ENCODE data around the gene ZNF574.
"Not testable (repeated sequence)": the region's sequence is repeated elsewhere in the genome, so short reads cannot be mapped to it uniquely, and the experiment has no call there.

ZNF574 gene

GRCh38 chr19:42093926-42094325 lies 18.0 kb downstream of the ZNF574 start:
- Mint-ChIP-seq H3K4me3 (no peak overlapping the region), H3K27me3 (no peaks in the 10 kb centered on the region), H3K9me3 (no peaks in the 10 kb centered on the region), H3K36me3 (peaks cover 27% of the 10 kb centered on the region), H3K4me1 (peaks cover 26% of the 10 kb centered on the region), H3K27ac (peak overlapping the region; percentile 77)
- no peak for ATAC-seq (ENCODE audit: low read depth)
- DNase-seq (ENCODE audit: low spot score in 2 of 2), result no peak

DNA sequence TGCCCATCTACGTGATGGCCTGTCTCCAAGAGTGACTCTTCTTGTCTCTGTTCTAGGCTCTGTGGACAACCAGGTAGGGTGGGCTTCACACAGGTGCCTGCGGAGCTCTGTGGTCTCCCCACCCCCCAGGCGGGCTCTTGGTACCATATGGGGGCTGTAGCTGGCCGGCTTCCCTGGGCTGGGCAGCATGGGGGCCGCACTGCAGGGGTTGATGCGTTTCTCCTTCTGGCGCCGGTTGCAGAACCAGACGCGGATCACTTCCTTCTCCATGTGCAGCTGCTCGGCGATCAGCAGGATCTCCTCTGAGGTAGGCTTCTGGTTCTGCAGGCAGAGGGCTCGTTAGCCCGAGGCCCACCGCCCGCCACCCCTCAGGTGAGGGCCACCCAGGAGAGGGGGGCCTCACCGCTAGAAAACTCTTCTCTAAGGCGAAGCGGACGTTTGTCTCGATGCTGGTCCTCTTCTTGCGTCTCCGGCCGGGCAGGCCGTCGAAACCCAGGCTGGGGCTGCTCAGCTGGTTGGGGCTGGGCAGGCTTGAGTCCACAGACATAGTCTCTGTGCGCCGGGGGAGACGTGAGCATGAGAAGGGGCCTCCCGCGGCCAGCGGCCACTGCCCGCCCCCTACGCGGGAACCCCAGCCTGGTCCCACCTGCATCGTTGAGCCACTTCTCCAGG lies 19.3 kb downstream of the ZNF574 start:
- peaks cover 16% of the 10 kb centered on the region for H3K4me1 Mint-ChIP-seq
- no peaks in the 10 kb centered on the region for H3K9me3 Mint-ChIP-seq
- no peak overlapping the region for H3K4me3 Mint-ChIP-seq
- H3K36me3 Mint-ChIP-seq, result peaks cover 30% of the 10 kb centered on the region
- H3K27ac Mint-ChIP-seq, result no peak overlapping the region
- DNase-seq (ENCODE audit: low spot score in 2 of 2) (no peak), ATAC-seq (ENCODE audit: low read depth) (no peak)
- H3K27me3 Mint-ChIP-seq, result no peaks in the 10 kb centered on the region

DNA sequence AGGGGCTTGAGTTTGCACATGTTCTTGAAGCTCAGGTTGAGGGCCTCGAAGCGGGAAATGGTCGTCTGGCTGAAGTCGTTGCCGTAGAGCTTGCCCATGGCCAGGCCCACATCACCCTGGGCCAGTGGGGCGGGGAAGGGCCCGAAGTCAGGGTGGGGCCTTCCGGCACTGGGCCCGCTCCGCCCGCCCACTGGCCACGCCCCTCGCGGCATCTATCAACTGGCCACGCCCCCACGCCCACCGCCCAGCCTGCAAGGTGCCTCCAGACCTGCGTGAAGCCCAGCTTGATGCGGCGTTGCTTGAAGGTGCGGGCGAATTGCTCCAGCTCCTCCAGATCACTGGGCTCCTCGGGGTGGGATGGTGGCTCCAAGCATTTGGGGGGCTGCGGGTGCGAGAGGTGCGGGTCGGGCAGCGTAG lies 19.9 kb downstream of the ZNF574 start:
- peaks cover 26% of the 10 kb centered on the region for H3K36me3 Mint-ChIP-seq

DNA sequence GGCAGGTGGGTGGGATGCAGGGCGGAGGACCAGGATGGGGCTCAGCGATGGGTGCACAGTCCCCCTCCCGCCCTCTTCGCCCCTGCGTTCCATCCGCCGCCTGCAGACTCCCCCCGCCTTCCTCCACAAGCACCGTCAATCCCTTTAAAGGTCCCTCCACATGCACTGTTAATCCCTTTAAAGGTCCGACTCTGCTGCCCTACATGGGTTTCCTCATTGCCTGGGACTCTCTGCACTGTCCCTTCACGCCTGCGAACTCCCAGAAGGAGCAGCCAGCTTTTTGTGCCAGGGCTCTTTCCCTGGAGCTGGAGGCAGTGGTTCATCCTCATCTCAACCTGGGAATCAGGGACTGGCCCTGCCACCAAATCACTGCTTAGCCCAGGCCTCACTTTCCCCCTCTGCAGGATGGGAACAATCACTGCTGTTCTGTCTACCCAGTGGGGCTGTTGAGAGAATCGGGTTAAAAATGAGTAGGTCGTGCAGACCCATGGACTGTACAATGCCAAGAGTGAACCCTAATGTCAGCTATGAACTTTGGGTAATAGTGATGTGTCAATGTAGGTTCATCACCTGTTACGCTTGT lies 20.4 kb downstream of the ZNF574 start:
- no peak for DNase-seq (ENCODE audit: low spot score in 2 of 2)
- Mint-ChIP-seq H3K4me3 (no peak overlapping the region), H3K36me3 (peaks cover 28% of the 10 kb centered on the region), H3K9me3 (no peaks in the 10 kb centered on the region), H3K27me3 (no peaks in the 10 kb centered on the region), H3K27ac (no peak overlapping the region), H3K4me1 (peaks cover 14% of the 10 kb centered on the region)
- ATAC-seq (ENCODE audit: low read depth), result no peak

More for the DNA sequence above, 19.9 kb downstream of the ZNF574 start:
- ATAC-seq (ENCODE audit: low read depth), result no peak
- Mint-ChIP-seq H3K27ac (no peak overlapping the region), H3K4me3 (no peak overlapping the region), H3K9me3 (no peaks in the 10 kb centered on the region), H3K27me3 (no peaks in the 10 kb centered on the region), H3K4me1 (peaks cover 16% of the 10 kb centered on the region)
- no peak for DNase-seq (ENCODE audit: low spot score in 2 of 2)

DNA sequence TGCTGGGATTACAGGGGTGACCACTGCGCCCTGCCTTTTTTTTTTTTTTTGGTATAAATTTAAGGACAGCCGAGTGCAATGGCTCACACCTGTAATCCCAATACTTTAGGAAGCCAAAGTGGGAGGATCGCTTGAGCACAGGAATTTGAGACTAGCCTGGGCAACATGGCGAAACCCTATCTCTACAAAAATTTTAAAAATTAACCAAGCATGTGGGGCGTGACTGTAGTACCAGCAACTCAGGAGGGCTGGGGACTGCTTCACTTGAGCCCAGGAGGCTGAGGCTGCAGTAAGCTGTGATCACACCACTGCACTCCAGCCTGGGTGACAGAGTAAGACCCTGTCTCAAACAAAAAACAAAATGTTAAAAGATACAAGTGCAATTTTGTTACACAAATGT lies 21.5 kb downstream of the ZNF574 start:
- no peak overlapping the region for H3K27ac Mint-ChIP-seq
- H3K4me1 Mint-ChIP-seq, result peaks cover 10% of the 10 kb centered on the region
- no peaks in the 10 kb centered on the region for H3K9me3 Mint-ChIP-seq
- H3K4me3 Mint-ChIP-seq, result no peak overlapping the region
- peaks cover 27% of the 10 kb centered on the region for H3K36me3 Mint-ChIP-seq
- ATAC-seq (ENCODE audit: low read depth), result no peak
- no peaks in the 10 kb centered on the region for H3K27me3 Mint-ChIP-seq
- no peak for DNase-seq (ENCODE audit: low spot score in 2 of 2)

DNA sequence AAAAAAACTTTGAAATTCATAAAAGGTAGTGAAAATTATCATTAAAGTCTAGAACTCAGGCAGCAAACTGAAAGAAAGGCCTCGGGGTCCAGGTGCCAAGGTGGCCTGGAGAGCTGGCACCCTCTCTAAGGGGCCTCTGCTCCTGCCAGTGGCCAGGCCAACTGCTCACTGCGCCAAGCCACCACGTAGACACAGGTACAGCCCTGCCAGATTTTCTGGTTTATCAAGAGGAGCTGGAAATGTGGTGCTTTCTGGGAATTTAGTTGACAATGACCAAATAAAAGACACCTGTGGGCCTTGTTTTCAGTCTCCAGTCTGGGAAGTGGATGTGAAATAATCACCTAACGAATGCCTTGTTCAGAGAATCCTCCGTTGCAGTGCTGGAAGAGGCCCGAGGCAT lies 22.8 kb downstream of the ZNF574 start:
- no peaks in the 10 kb centered on the region for H3K9me3 Mint-ChIP-seq
- H3K4me3 Mint-ChIP-seq, result no peak overlapping the region
- H3K27me3 Mint-ChIP-seq, result no peaks in the 10 kb centered on the region
- no peak for ATAC-seq (ENCODE audit: low read depth)
- H3K4me1 Mint-ChIP-seq, result peaks cover 16% of the 10 kb centered on the region
- peaks cover 29% of the 10 kb centered on the region for H3K36me3 Mint-ChIP-seq
- no peak overlapping the region for H3K27ac Mint-ChIP-seq
- no peak for DNase-seq (ENCODE audit: low spot score in 2 of 2)

- Mint-ChIP-seq H3K36me3 (peaks cover 25% of the 10 kb centered on the region), H3K27me3 (no peaks in the 10 kb centered on the region), H3K9me3 (no peaks in the 10 kb centered on the region), H3K4me1 (peaks cover 16% of the 10 kb centered on the region), H3K4me3 (no peak overlapping the region), H3K27ac (peak overlapping the region; percentile 36)
- DNase-seq (ENCODE audit: low spot score in 2 of 2), result no peak
- no peak for ATAC-seq (ENCODE audit: low read depth)
These were observed 23.5 kb downstream of the ZNF574 start for GRCh38 chr19:42099336-42099925.

GRCh38 chr19:42100241-42100640 lies 24.3 kb downstream of the ZNF574 start:
- ATAC-seq (ENCODE audit: low read depth); H3K9me3 Mint-ChIP-seq; H3K4me3 Mint-ChIP-seq; H3K27me3 Mint-ChIP-seq; DNase-seq (ENCODE audit: low spot score in 2 of 2); H3K27ac Mint-ChIP-seq: not testable (repeated sequence)
- Mint-ChIP-seq H3K4me1 (peaks cover 19% of the 10 kb centered on the region), H3K36me3 (peaks cover 27% of the 10 kb centered on the region)

DNA sequence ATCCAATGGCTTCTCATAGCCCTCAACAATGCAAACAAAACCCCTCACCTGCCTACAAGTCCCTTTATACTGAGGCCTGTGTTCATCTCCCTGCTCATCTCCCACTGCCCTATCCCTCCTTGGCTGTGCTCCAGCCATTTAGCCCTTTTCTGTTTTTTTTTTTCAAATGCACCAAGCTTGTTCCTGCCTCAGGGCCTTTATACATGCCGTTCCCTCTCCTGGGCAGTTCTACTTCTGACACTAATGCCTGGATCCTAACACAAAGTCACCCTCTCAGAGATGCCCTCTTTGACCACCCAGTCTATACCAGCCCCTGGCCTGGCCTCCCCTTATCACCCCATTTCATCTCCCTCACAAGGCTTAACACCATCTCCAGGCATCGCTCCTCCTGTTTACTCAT lies 26.9 kb downstream of the ZNF574 start:
- H3K36me3 Mint-ChIP-seq, result peaks cover 32% of the 10 kb centered on the region
- DNase-seq (ENCODE audit: low spot score in 2 of 2), result no peak
- ATAC-seq (ENCODE audit: low read depth), result no peak
- H3K9me3 Mint-ChIP-seq, result no peaks in the 10 kb centered on the region
- H3K27me3 Mint-ChIP-seq, result no peaks in the 10 kb centered on the region
- peak overlapping the region; percentile 9 for H3K27ac Mint-ChIP-seq
- peaks cover 26% of the 10 kb centered on the region for H3K4me1 Mint-ChIP-seq
- no peak overlapping the region for H3K4me3 Mint-ChIP-seq

DNA sequence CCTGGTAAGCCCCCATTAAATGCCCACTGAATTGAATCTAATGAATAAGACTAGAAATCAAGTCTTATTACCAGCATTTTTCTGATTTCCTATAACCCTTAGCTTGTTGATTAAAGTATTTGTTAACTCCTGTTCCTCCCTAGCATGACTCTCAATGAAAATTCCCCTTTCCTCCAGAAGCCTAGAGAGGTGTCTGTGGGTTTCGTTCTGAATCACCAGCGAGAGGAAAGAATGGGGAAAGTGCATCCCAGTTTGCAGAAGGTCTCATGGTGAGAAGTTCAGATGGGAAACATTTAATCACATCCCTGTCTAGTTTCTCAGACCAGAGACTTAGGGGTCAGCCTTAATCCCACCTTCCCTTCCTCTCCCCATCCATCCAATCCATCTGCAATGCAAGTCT lies 29.4 kb downstream of the ZNF574 start:
- Mint-ChIP-seq H3K4me3 (no peak overlapping the region), H3K9me3 (no peaks in the 10 kb centered on the region), H3K4me1 (peaks cover 35% of the 10 kb centered on the region), H3K27ac (peak overlapping the region; percentile 82), H3K36me3 (peaks cover 29% of the 10 kb centered on the region), H3K27me3 (no peaks in the 10 kb centered on the region)
- ATAC-seq (ENCODE audit: low read depth), result no peak
- no peak for DNase-seq (ENCODE audit: low spot score in 2 of 2)

DNA sequence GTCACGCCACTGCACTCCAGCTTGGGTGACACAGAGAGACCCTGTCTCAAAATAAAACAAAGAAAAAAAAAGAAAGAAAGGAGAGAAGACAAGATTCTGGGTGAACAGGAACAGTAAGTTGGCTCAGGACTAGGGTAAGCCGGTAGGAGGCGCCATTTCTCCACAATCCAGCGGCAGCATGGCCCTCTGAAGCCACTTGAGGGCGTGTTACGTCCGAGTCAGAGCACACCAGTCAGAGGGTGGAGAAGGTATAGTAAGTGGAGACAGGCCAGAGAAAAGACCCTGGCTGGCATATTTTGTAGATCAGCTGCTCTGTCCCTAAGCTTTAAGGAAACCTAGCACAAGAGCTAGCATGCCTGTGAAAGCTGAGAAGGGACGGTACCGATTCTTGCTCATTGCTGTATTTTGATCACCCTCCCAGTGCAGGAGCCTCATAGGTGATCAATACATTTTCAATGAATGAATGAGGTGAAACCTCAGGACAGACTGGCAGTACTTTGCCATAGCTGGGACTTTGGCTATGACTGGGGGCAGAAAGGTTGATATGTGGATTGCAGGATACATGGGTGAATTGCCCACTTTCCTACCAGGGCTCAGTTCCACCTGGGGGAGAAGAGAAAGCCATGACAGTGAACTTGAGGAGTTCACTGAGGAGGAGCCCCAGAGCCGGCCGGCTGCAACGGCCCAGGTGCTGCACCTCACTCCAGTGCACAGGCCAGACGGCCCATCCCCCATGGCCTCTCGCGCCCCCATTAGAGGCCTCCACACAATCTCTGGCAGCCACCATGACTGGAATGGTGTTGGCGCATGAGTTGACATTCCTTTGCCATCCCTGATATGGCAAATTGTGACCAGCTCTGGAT lies 32.8 kb downstream of the ZNF574 start:
- peak; percentile 98 for ATAC-seq (ENCODE audit: low read depth)
- peak; percentile 90 to 93 for DNase-seq (ENCODE audit: low spot score in 2 of 2)
- Mint-ChIP-seq H3K36me3 (peaks cover 35% of the 10 kb centered on the region), H3K9me3 (no peaks in the 10 kb centered on the region), H3K27ac (no peak overlapping the region), H3K4me3 (peak overlapping the region; percentile 51), H3K27me3 (no peaks in the 10 kb centered on the region), H3K4me1 (peaks cover 48% of the 10 kb centered on the region)

DNA sequence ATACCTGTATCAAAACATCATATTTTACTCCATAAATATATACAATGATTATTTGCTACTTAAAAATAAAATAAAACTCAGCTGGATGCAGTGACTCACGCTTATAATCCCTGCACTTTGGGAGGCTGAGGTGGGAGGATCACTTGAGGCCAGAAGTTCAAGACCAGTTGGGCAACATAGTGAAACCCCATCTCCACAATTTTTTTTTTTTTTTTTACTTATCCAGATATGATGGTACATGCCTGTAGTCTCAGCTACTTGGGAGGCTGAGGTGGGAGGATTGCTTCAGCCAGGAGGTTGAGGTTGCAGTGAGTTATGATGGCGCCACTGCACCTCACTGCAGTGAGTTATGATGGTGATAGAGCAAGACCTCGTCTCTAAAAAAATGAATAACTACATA lies 33.9 kb downstream of the ZNF574 start:
- no peaks in the 10 kb centered on the region for H3K9me3 Mint-ChIP-seq
- H3K27ac Mint-ChIP-seq, result no peak overlapping the region
- ATAC-seq (ENCODE audit: low read depth) (no peak), DNase-seq (ENCODE audit: low spot score in 2 of 2) (no peak)
- H3K4me1 Mint-ChIP-seq, result peaks cover 50% of the 10 kb centered on the region
- no peaks in the 10 kb centered on the region for H3K27me3 Mint-ChIP-seq
- no peak overlapping the region for H3K4me3 Mint-ChIP-seq
- H3K36me3 Mint-ChIP-seq, result peaks cover 29% of the 10 kb centered on the region

DNA sequence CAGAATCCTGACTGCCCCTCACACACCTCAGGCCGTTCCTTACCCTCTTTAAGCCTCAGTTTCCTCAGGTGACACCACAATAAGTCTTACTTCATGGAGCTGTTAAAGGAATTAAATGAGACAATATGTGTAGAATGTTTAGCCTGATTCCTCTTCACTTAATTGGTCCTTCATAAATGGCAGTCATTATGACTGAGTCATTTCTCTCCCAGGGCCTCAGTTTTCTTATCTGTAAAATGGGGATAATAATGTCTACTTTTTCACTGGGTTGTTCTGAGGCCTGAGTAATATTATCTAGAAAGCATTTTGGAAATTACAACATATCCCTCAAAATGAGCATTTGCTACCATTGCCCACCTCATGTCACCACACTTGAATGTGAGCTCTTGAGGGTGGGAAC lies 34.7 kb downstream of the ZNF574 start:
- DNase-seq (ENCODE audit: low spot score in 2 of 2) (no peak), ATAC-seq (ENCODE audit: low read depth) (no peak)
- Mint-ChIP-seq H3K27ac (peak overlapping the region; percentile 66), H3K9me3 (no peaks in the 10 kb centered on the region), H3K4me1 (peaks cover 51% of the 10 kb centered on the region), H3K36me3 (peaks cover 26% of the 10 kb centered on the region), H3K27me3 (no peaks in the 10 kb centered on the region), H3K4me3 (no peak overlapping the region)

- Mint-ChIP-seq H3K9me3 (no peaks in the 10 kb centered on the region), H3K27me3 (no peaks in the 10 kb centered on the region), H3K4me1 (peaks cover 56% of the 10 kb centered on the region), H3K36me3 (peaks cover 30% of the 10 kb centered on the region), H3K27ac (peak overlapping the region; percentile 66), H3K4me3 (no peak overlapping the region)
- ATAC-seq (ENCODE audit: low read depth) (no peak), DNase-seq (ENCODE audit: low spot score in 2 of 2) (no peak)
These were observed 35.4 kb downstream of the ZNF574 start for GRCh38 chr19:42111384-42111783.

Measured in memory B cell (primary cell).